K562 (cell line): ENCODE results near the gene NRXN2.

Experiments
- EHMT2 ChIP-seq: fragments of 450-650 bp; IDR thresholded peaks from 2 replicates; pipeline ENCODE4 v1.6.1; 2018; ENCODE audit warnings: antibody characterized with exemption
- HNRNPUL1 ChIP-seq: fragments of 200-400 bp; formaldehyde crosslinking; IDR thresholded peaks from 2 replicates; pipeline ENCODE4 v1.6.1; 2017; ENCODE audit warnings: low read length
- IRF2 ChIP-seq: sonication (generic); formaldehyde crosslinking; IDR thresholded peaks from 2 replicates; pipeline ENCODE4 v1.8.1; 2022; ENCODE audit warnings: mild to moderate bottlenecking, missing genetic modification reagents
- MAFF ChIP-seq: IDR thresholded peaks from 2 replicates; pipeline ENCODE4 v1.6.1; 2012; ENCODE audit warnings: low read length, improper control_type of control experiment
- NFIX ChIP-seq: fragments of 250-450 bp; sonication (Bioruptor Pico); IDR thresholded peaks from 2 replicates; pipeline ENCODE4 v1.4.0; 2020; ENCODE audit warnings: low read depth, mild to moderate bottlenecking, moderate library complexity
- NR3C1 ChIP-seq: sonication (generic); formaldehyde crosslinking; IDR thresholded peaks from 2 replicates; pipeline ENCODE4 v1.8.1; 2022; ENCODE audit warnings: missing genetic modification reagents
- NRF1 ChIP-seq, 2 experiments: fragments of 450-650 bp; IDR thresholded peaks in 1 of 2; conservative IDR thresholded peaks in 1 of 2; 2 replicates each; pipeline ENCODE4 v1.6.1; 2014; ENCODE audit warnings: mild to moderate bottlenecking in 2 of 2
- POLR2AphosphoS5 ChIP-seq: IDR thresholded peaks from 2 replicates; pipeline ENCODE4 v1.6.1; 2011; ENCODE audit warnings: mild to moderate bottlenecking, low read depth, low read length, moderate library complexity; ENCODE audit not compliant: control insufficient read depth, insufficient read depth
- SRF ChIP-seq, 2 experiments: fragments of 250-450, 450-650 bp in 1 of 2; sonication (Bioruptor Pico) in 1 of 2; sonication (generic) in 1 of 2; formaldehyde crosslinking; IDR thresholded peaks; 2 replicates each; pipeline versions ENCODE4 v1.5.0 to v1.5.1; 2020 to 2022; ENCODE audit warnings: mild to moderate bottlenecking in 1 of 2, missing genetic modification reagents in 1 of 2
- ZNF24 ChIP-seq: fragments of 450-650 bp; IDR thresholded peaks from 2 replicates; pipeline ENCODE4 v1.6.1; 2016
- ZNF274 ChIP-seq: IDR thresholded peaks from 2 replicates; pipeline ENCODE4 v1.6.1; 2011; ENCODE audit warnings: low read depth, mild to moderate bottlenecking, low read length, moderate library complexity, borderline replicate concordance
- ZNF644 ChIP-seq: fragments of 200-800 bp; sonication (Bioruptor generic); IDR thresholded peaks from 2 replicates; pipeline ENCODE4 v1.6.1; 2016; ENCODE audit warnings: low read depth, missing genetic modification characterization, missing compliant biosample characterization
- TF ChIP-seq, protein P1 (sequence below), 3 experiments: IDR thresholded peaks in 2 of 3; conservative IDR thresholded peaks in 1 of 3; 2 replicates each; pipeline ENCODE4 v1.5.1; 2011 to 2012; ENCODE audit warnings: low read length in 3 of 3, mild to moderate bottlenecking in 3 of 3, control low read depth in 2 of 3, improper control_type of control experiment in 1 of 3, inconsistent platforms in 1 of 3, low read depth in 1 of 3, mixed read lengths in 1 of 3, moderate library complexity in 1 of 3; ENCODE audit not compliant: insufficient read depth in 2 of 3
- TF ChIP-seq, protein P2 (sequence below): fragments of 450-650 bp; formaldehyde crosslinking; IDR thresholded peaks from 2 replicates; pipeline ENCODE4 v1.4.0; 2022; ENCODE audit warnings: missing genetic modification characterization

DNA sequence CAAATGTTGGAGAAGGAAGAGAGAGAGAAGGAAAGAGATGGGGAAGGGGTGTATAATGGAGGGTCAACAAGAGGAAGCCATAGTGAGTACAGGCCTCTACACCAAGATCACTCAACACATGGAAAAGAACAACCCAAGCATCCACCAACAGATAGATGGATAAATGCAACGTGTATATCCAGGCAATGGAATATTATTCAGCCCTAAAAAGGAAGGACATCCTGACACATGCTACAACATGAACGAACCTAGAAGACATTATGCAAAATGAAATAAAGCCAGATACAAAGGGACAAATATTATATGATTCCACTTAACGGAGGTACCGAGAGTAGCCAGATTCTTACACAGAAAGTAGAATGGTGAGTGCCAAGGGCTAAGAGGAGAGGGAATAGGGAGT is 59.3 kb downstream of the NRXN2 start:
- TF ChIP-seq, protein P1, sequence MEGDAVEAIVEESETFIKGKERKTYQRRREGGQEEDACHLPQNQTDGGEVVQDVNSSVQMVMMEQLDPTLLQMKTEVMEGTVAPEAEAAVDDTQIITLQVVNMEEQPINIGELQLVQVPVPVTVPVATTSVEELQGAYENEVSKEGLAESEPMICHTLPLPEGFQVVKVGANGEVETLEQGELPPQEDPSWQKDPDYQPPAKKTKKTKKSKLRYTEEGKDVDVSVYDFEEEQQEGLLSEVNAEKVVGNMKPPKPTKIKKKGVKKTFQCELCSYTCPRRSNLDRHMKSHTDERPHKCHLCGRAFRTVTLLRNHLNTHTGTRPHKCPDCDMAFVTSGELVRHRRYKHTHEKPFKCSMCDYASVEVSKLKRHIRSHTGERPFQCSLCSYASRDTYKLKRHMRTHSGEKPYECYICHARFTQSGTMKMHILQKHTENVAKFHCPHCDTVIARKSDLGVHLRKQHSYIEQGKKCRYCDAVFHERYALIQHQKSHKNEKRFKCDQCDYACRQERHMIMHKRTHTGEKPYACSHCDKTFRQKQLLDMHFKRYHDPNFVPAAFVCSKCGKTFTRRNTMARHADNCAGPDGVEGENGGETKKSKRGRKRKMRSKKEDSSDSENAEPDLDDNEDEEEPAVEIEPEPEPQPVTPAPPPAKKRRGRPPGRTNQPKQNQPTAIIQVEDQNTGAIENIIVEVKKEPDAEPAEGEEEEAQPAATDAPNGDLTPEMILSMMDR (IDR thresholded peaks at IDR 0.05 in 2 of 3, conservative IDR thresholded peaks at IDR 0.05 in 1 of 3; ENCODE audit: insufficient read depth in 2 of 3, low read depth in 1 of 3, low read length in 3 of 3) = no peak
- TF ChIP-seq POLR2AphosphoS5 (no peak), NR3C1 (CRISPR knock-in tag) (no peak), NFIX (no peak), ZNF24 (no peak), NRF1 (conservative IDR thresholded peaks at IDR 0.05 in 1 of 2, IDR thresholded peaks at IDR 0.05 in 1 of 2) (no peak), SRF (CRISPR knock-in tag; IDR thresholded peaks at IDR 0.05) (no peak), EHMT2 (no peak), MAFF (no peak), IRF2 (CRISPR knock-in tag) (no peak), ZNF274 (no peak), HNRNPUL1 (no peak), ZNF644 (tag) (no peak)
- TF ChIP-seq, protein P2, sequence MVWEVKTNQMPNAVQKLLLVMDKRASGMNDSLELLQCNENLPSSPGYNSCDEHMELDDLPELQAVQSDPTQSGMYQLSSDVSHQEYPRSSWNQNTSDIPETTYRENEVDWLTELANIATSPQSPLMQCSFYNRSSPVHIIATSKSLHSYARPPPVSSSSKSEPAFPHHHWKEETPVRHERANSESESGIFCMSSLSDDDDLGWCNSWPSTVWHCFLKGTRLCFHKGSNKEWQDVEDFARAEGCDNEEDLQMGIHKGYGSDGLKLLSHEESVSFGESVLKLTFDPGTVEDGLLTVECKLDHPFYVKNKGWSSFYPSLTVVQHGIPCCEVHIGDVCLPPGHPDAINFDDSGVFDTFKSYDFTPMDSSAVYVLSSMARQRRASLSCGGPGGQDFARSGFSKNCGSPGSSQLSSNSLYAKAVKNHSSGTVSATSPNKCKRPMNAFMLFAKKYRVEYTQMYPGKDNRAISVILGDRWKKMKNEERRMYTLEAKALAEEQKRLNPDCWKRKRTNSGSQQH (CRISPR knock-in tag) = no peak
